Vagina (tissue), 2 donors: Measurements from ENCODE around the gene KBTBD8.

Source experiments
- CTCF ChIP-seq, 3 experiments: fragments of 450-650 bp in 2 of 3; fragments of 200-600 bp in 1 of 3; sonication (generic) in 1 of 3; IDR thresholded peaks; one replicate each; pipeline ENCODE4 v1.5.1; 2017 to 2019; ENCODE audit warnings: antibody characterized with exemption in 3 of 3, mild to moderate bottlenecking in 2 of 3, moderate library complexity in 2 of 3
- POLR2A ChIP-seq, 2 donors: fragments of 450-650 bp; IDR thresholded peaks; one replicate each; pipeline ENCODE4 v1.6.1; 2017; ENCODE audit warnings: antibody characterized with exemption in 2 of 2, mild to moderate bottlenecking in 2 of 2, moderate library complexity in 2 of 2
- POLR2AphosphoS5 ChIP-seq, 2 donors: sonication (generic); formaldehyde crosslinking; IDR thresholded peaks; one replicate each; pipeline ENCODE4 v1.9.0; 2017; ENCODE audit warnings: antibody characterized with exemption in 2 of 2, mild to moderate bottlenecking in 2 of 2, low read depth in 1 of 2; ENCODE audit not compliant: insufficient read depth in 1 of 2

DNA sequence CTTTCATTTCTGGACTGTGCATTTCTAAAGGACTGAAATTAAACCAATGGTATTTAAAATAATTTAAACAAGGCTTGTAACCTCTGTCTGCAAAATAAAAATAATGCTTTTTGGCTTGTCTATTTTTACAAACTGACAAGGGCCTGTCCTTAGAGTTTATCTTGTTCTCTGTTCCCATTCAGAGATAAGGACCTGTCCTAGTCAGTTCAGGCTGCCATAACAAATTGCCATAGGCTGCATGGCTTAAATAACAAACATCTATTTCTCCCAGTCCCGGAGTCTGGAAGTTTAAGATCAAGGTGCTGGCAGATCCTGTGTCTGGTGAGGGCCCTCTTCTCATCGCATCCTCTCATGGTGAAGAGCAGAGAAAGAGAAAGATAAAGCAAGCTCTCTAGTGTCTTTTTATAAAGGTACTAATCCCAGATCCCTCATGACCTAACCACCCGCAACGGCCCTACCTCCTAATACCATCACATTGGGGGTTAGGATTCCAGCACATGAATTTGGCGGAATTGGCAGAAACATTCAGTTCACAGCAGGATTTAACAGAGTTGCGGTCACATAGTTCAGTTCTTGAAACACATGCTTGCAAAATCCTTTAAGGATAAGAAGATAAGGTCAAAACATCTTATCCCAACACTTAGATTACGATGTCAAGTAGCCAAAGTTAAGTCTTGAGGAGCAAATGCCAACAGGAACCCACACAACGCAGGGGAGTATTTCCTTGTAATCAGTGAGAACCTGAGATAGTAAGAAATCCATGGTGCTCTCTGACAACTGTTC, 17.8 kb downstream of the KBTBD8 start:
- TF ChIP-seq CTCF (IDR thresholded peaks at IDR 0.05), result no peak
- no peak for TF ChIP-seq POLR2AphosphoS5 (IDR thresholded peaks at IDR 0.05; ENCODE audit: insufficient read depth in 1 of 2, low read depth in 1 of 2)
- no peak for TF ChIP-seq POLR2A (IDR thresholded peaks at IDR 0.05)
